GM18517 (cell line): Measurements from ENCODE around the gene RASGEF1C.

ENCODE experiments used
- ATAC-seq: cut with Tn5 transposase; IDR thresholded peaks from one replicate; pipeline ENCODE4 v1.9.1; 2021; ENCODE audit warnings: mild to moderate bottlenecking, moderate library complexity; ENCODE audit not compliant: unreplicated experiment

RASGEF1C gene

GRCh38 chr5:180209137-180209581 is at the start of gene RASGEF1C:
RASGEF1C (minus strand) TSS chr5:180209211; CDS start chr5:180138052, 71,159 bp downstream.
- no peak for ATAC-seq

GRCh38 chr5:180253036-180253824 is 44.2 kb upstream of the RASGEF1C start:
- no peak for ATAC-seq

DNA sequence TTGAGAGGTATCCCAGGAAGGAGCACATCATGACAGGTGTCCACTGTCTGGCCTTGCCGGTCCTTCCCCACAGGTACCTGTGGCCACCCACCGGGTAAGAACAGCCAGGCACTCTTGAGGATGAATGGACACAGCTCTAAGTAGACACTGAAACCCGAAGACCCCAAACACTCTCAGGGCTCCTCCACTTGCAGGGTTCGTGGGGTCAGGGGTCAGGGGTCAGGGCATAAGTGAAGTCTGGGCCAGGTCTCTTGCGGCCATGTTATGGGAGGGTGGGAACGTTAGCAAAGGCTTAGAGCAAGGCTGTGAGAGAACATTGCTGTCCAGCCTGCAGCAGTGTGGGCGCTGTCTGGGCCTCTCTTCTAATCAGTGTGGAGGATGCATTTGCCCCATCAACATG is 42.9 kb upstream of the RASGEF1C start:
- ATAC-seq, result no peak

DNA sequence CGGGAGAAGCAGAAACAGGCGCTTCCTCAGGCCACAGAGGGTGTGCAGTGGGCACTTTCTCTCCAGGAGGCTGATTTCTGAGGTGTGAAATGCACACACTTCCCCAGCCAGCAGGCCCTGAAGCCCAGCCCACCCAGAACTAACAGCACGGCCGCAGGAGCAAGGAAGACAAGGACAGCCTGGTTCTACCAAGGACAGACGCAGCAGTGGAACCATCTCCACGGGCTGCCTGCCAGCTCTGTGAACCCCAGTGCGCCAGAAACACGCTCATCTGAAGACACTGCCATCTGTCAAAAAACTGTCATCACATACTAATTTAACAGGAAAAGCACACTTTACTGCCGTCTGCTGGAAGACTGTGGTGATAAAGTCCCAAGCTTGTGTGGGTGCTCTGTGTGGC is 42.1 kb upstream of the RASGEF1C start:
- no peak for ATAC-seq

- no peak for ATAC-seq
Measured at GRCh38 chr5:180250329-180250728, 41.3 kb upstream of the RASGEF1C start.

DNA sequence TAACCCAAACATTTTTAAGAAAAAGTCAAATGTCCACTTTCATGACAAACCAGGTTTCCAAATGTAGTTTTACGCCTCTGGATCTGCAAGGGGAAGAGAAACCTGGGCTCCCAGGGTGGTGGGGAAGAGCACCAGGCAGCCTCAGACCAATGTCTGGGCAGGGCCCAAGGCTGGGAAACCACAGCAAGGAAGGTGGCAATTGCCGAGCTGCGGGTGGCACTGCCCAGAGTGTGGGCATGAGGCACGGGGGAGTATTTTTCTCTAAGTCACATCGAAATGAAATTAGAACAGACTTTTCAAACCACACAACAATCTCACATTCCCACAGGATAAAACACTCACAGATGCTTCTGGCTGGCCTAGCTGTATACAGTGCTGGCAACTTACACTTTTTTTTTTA is 32.6 kb upstream of the RASGEF1C start:
- ATAC-seq, result no peak

GRCh38 chr5:180238631-180239030 is 29.6 kb upstream of the RASGEF1C start:
- no peak for ATAC-seq

- ATAC-seq, result no peak
Measured at GRCh38 chr5:180235846-180236245, 26.8 kb upstream of the RASGEF1C start.

GRCh38 chr5:180235077-180235476 is 26.1 kb upstream of the RASGEF1C start:
- no peak for ATAC-seq

GRCh38 chr5:180234271-180234670 is 25.3 kb upstream of the RASGEF1C start:
- no peak for ATAC-seq

DNA sequence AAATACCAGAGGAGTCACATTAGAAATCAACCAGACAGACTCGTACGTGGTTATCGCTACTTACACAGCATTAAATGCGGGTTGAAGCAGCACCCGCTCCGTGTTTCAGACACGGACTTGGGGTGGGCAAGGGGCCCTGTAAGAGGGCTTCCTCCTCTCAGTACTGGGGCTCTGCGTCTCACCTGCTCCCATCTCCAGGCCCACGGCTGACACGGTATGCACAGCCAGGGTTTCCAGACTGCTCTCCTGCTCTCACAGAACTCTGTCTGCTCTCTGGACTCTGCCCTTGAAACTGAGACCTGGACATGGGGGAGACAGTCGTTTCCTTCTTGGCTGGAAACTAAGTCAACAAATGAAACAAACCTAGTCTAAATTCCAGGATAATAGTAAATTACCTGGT is 24.7 kb upstream of the RASGEF1C start:
- ATAC-seq, result no peak

DNA sequence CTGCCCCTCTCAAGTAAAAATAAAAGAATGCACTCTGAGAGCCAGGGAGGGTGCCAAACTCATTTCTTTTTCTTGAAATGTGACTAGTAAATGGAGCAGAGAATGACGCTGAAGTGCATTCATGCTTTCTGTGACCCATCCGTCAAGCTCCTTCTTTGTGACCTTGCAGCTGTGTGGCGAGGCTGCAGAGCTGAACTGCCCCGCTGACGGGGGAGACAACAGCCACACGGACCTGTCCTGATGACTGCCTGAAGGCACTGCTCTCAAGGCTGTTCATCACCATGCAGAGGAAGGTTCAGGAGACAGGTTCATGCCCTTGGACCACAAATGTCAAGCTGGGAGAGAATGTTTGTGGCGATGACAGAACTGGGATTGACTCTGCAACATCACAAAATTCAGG is 21.0 kb upstream of the RASGEF1C start:
- ATAC-seq, result no peak

- ATAC-seq, result no peak
Measured at GRCh38 chr5:180222056-180222455, 13.0 kb upstream of the RASGEF1C start.

DNA sequence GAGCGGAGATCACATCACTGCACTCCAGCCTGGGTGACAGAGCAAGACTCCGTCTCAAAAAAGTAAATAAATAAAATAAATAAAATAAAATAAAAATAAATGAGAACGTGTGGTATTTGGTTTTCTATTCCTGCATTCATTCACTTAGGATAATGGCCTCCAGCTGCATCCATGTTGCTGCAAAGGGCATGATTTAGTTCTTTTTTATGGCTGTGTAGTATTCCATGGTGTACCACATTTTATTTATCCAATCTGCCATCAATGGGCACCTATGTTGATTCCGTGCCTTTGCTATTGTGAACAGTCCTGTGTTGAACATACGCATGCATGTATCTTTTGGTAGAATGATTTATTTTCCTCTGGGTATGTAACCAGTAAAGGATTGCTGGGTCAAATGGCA is 8.8 kb upstream of the RASGEF1C start:
- no peak for ATAC-seq

DNA sequence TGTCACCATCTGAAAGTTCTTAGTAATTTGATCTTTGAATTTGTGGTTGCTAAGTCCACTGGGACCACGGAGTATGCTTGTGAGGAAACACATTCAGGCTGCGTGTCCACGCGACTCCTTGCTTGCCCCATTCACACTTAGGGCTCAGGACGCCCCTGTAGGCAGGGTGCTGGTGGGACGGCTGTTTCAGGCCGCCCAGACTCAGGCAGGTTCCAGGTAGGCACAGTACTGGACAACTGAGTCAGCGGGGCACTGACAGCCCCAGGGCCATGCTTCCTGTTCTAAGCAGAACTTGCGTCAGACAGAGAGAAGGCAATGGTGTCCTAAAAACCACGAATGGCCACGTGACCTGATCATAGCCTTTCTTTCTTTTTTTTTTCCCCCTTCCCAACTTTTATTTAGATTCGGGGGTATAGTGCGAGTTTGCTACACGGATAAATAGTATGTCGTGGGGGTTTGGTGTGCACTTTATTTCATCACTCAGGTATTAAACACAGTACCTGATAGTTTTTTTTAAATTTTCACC is 7.7 kb upstream of the RASGEF1C start:
- no peak for ATAC-seq

GRCh38 chr5:180215783-180216630 is 7.0 kb upstream of the RASGEF1C start:
- ATAC-seq, result no peak

- ATAC-seq, result no peak
Measured at GRCh38 chr5:180214870-180215770, 6.1 kb upstream of the RASGEF1C start.

GRCh38 chr5:180213657-180214207 is 4.7 kb upstream of the RASGEF1C start:
- ATAC-seq, result no peak

DNA sequence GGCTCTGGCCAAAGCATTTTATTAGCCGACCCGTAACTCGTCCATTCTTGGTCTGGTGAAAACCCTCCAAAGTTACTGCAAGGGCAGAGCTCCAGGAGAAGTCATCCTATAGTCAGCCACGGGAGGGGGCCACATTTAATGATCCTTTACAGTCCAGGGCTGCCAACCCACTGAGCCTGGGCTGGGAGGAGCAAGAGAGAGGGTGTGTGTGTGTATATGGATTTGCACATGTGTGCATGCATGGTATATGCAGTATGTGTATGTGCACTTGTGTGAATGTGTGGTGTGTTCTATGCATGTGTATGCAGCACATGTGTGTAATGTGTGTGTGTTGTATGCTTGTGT is 4.2 kb upstream of the RASGEF1C start:
- no peak for ATAC-seq
